ENCODE data around the gene RNF215. TPM values are rescaled to one million over a fixed set of nuclear protein-coding genes. Genes with fewer than 3 reads are reported as not detected.
A peak's percentile ranks its signal among the peaks of the same experiment; 100 is the strongest.

Gene RNF215
- total RNA-seq, 3 donors from 2014 or later = 13.3 to 15.4 (median 14.0) TPM

- TF ChIP-seq POLR2AphosphoS5 (IDR thresholded peaks at IDR 0.05) (peak; percentile 83 to 96 (median 94)), POLR2A (IDR thresholded peaks at IDR 0.05) (no peak)
- TF ChIP-seq, protein P1, sequence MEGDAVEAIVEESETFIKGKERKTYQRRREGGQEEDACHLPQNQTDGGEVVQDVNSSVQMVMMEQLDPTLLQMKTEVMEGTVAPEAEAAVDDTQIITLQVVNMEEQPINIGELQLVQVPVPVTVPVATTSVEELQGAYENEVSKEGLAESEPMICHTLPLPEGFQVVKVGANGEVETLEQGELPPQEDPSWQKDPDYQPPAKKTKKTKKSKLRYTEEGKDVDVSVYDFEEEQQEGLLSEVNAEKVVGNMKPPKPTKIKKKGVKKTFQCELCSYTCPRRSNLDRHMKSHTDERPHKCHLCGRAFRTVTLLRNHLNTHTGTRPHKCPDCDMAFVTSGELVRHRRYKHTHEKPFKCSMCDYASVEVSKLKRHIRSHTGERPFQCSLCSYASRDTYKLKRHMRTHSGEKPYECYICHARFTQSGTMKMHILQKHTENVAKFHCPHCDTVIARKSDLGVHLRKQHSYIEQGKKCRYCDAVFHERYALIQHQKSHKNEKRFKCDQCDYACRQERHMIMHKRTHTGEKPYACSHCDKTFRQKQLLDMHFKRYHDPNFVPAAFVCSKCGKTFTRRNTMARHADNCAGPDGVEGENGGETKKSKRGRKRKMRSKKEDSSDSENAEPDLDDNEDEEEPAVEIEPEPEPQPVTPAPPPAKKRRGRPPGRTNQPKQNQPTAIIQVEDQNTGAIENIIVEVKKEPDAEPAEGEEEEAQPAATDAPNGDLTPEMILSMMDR (IDR thresholded peaks at IDR 0.05) = no peak
- no peaks in the 10 kb centered on the region for H3K9me3 ChIP-seq
- peak overlapping the region; percentile 71 to 85 (median 76) for H3K4me3 ChIP-seq
- peak; percentile 99 for DNase-seq (ENCODE audit: low spot score in 2 of 2)
- H3K36me3 ChIP-seq = no peaks in the 10 kb centered on the region
- intact Hi-C loops (cut with DNase I; ENCODE audit: low total_unique reads) = no loop called here
- no peaks in the 10 kb centered on the region for H3K27me3 ChIP-seq
- peak overlapping the region; percentile 96 to 99 for H3K27ac ChIP-seq
- peaks cover 10 to 28% of the 10 kb centered on the region in 2 donors for H3K4me1 ChIP-seq
Measured at GRCh38 chr22:30423959-30424533, 36.8 kb upstream of the RNF215 start.

- Histone ChIP-seq H3K27ac (peak overlapping the region; percentile 96 to 99), H3K36me3 (no peaks in the 10 kb centered on the region), H3K27me3 (no peaks in the 10 kb centered on the region), H3K4me1 (peaks cover 10 to 28% of the 10 kb centered on the region in 2 donors), H3K9me3 (no peaks in the 10 kb centered on the region), H3K4me3 (peak overlapping the region; percentile 71 to 85 (median 76))
- TF ChIP-seq POLR2AphosphoS5 (IDR thresholded peaks at IDR 0.05) (peak in 1 of 3 donors; percentile 92), POLR2A (IDR thresholded peaks at IDR 0.05) (peak; percentile 90)
- TF ChIP-seq, protein P1 (IDR thresholded peaks at IDR 0.05) = peak in 1 of 3 donors; percentile 15
- intact Hi-C loops (cut with DNase I; ENCODE audit: low total_unique reads) = no loop called here
- peak; percentile 58 to 74 for DNase-seq (ENCODE audit: low spot score in 2 of 2)
Measured at GRCh38 chr22:30423301-30423958, 36.2 kb upstream of the RNF215 start.

GRCh38 chr22:30422481-30423300 lies 35.5 kb upstream of the RNF215 start:
- Histone ChIP-seq H3K4me3 (peak overlapping the region; percentile 71 to 85 (median 76)), H3K4me1 (peaks cover 10 to 28% of the 10 kb centered on the region in 2 donors), H3K36me3 (no peaks in the 10 kb centered on the region), H3K27me3 (no peaks in the 10 kb centered on the region), H3K27ac (peak overlapping the region; percentile 96 to 99), H3K9me3 (no peaks in the 10 kb centered on the region)
- TF ChIP-seq POLR2AphosphoS5 (IDR thresholded peaks at IDR 0.05) (peak in 2 of 3 donors; percentile 18 to 68), POLR2A (IDR thresholded peaks at IDR 0.05) (peak; percentile 31)
- TF ChIP-seq, protein P1 (IDR thresholded peaks at IDR 0.05) = no peak
- peak; percentile 68 to 71 for DNase-seq (ENCODE audit: low spot score in 2 of 2)
- intact Hi-C loops (cut with DNase I; ENCODE audit: low total_unique reads) = no loop called here

DNA sequence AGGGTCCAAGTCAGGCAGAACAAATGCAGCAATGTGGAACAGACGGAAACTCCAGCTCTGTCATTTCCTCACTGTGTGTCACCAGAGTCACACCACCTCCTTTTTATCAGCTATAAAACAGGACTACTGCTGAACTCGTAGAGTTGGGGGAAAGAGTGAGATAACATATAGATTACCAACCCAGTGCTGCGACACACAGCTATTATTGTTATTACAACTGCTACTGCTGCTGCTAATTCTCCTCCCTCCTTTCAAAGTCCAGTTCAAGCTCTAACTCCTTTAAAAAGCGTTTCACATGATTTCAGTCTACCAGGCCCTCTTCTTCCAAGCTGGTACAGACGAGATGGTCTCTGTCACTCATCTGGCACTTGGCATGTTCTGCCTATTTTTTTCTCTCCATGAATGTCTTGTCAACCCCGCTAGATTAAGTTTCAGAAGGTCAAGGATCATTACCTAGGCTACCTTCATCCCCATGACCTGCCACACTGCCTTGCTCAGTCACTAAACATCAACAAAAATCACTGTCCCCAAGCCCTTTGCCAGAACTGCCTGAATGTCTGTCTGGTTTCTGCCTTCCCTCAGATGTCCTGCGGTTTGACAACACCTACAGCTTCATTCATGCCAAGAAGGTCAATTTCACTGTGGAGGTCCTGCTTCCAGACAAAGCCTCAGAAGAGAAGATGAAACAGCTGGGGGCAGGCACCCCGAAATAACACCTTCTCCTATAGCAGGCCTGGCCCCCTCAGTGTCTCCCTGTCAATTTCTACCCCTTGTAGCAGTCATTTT lies 34.7 kb upstream of the RNF215 start:
- DNase-seq (ENCODE audit: low spot score in 2 of 2) = no peak
- no peaks in the 10 kb centered on the region for H3K9me3 ChIP-seq
- H3K36me3 ChIP-seq = no peaks in the 10 kb centered on the region
- no peaks in the 10 kb centered on the region for H3K27me3 ChIP-seq
- H3K27ac ChIP-seq = peak overlapping the region; percentile 96 to 99
- H3K4me1 ChIP-seq = peaks cover 10 to 28% of the 10 kb centered on the region in 2 donors
- H3K4me3 ChIP-seq = peak overlapping the region in 2 of 3 donors; percentile 76 to 85
- intact Hi-C loops (cut with DNase I; ENCODE audit: low total_unique reads) = no loop called here
- TF ChIP-seq POLR2A (IDR thresholded peaks at IDR 0.05) = no peak
- no peak for TF ChIP-seq POLR2AphosphoS5 (IDR thresholded peaks at IDR 0.05)
- TF ChIP-seq, protein P1 (IDR thresholded peaks at IDR 0.05) = no peak

All from breast epithelium (tissue), 4 donors.